GM19395 (cell line): Measurements from ENCODE around the gene CSF3R.

Source experiments
- ATAC-seq: cut with Tn5 transposase; IDR thresholded peaks from one replicate; pipeline ENCODE4 v1.9.1; 2021; ENCODE audit warnings: mild to moderate bottlenecking, moderate library complexity; ENCODE audit not compliant: unreplicated experiment

CSF3R gene

GRCh38 chr1:36482724-36483388, at the start of gene CSF3R:
CSF3R (minus strand) TSS chr1:36482913; CDS start chr1:36479496, 3,417 bp downstream.
- no peak for ATAC-seq

- ATAC-seq = no peak
These were observed 49.1 kb upstream of the CSF3R start for GRCh38 chr1:36531833-36532232.

DNA sequence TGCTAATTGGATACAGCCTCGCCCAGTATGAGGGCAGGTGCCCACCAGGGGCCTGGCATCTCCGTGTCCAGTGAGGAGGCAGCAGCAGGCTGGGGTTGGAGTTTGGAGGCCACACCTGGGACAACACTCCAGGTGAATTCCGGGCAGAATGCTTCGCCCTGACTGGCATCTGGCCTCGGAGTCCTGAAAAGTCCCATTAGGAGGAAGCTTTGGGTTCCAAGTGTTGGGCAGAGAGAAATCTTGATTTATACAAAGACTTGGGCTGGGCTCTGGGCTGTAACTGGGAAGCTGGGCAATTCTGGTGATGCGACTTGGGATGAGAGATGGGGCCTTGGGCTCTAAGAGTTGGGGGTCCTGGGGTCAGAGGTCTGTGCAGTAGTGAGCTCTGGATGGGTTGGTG, 48.1 kb upstream of the CSF3R start:
- ATAC-seq = no peak

GRCh38 chr1:36530261-36530660, 47.5 kb upstream of the CSF3R start:
- no peak for ATAC-seq

DNA sequence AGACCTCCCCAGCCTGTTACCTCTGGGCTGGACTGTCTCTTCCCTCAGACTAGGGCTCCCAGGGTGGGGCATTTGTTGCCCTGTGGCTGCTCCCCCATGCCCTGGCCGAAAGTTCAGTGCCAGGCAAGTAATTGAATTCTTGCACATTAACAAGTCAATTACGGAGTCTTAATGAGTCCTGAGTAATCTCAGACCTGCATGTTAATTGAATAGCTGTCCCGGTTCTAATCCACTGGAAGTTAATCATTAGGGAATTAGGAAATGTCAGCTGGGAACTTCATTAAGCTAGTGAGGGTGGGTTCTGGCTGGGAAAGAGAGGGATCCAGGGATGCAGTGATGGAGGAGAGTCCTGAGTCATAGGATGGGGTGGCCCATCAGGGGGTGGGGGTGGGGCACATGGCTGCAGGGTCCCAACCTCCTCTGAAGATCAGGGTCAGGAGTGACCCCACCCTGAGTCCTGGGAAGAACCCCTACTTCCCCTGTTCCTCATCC, 47.1 kb upstream of the CSF3R start:
- no peak for ATAC-seq

DNA sequence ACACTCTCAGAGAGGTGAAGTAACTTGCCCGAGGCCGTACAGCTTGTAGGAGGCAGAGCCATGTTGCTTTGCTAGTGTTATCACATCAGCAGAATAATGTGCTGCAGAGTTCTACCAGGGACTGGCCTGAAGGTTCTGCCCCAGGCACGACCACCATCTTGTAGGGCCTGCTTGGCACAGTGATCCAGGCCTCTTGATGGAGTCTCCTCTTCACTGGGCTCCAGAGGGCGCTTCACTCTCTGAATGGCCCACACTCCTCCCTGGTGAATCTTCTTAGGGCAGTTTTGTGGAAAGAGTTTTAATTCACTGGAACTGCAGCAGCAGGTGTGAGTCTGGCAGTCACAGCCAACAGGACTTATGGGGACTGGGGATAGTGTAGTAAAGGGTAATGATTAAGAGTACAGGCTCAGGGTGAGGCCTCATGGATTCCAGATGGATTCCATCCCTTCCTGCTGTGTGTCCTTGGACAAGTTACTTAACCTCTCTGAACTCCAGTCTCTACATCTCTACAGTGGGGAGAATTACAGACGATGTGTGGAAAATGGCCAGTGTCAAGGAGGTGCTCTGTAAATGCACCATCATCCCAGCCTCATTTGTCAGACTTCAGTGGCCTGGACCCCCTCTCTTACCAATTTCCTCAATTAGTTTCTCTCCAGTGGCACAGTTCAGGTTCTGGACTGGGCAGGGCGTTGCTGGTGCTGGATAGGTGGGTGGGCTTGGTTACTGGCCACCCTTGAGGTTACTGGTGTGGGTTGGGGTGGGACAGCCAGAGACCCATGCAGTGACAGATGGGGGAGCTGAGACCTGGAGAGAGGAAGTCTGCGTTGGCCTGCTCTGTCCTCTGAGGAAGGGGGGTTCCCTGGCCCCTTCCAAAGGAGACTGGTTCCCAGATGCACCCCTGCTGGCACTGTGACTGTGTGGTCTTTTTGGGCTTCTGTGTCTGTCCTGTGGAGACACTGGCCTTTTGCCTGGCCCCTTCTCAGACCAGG, 45.9 kb upstream of the CSF3R start:
- ATAC-seq = no peak

GRCh38 chr1:36525166-36525565, 42.5 kb upstream of the CSF3R start:
- no peak for ATAC-seq

- no peak for ATAC-seq
These were observed 41.8 kb upstream of the CSF3R start for GRCh38 chr1:36524359-36525062.

- no peak for ATAC-seq
These were observed 41.1 kb upstream of the CSF3R start for GRCh38 chr1:36523850-36524249.

GRCh38 chr1:36523230-36523495, 40.5 kb upstream of the CSF3R start:
- ATAC-seq = no peak

- no peak for ATAC-seq
These were observed 39.9 kb upstream of the CSF3R start for GRCh38 chr1:36522461-36523229.

DNA sequence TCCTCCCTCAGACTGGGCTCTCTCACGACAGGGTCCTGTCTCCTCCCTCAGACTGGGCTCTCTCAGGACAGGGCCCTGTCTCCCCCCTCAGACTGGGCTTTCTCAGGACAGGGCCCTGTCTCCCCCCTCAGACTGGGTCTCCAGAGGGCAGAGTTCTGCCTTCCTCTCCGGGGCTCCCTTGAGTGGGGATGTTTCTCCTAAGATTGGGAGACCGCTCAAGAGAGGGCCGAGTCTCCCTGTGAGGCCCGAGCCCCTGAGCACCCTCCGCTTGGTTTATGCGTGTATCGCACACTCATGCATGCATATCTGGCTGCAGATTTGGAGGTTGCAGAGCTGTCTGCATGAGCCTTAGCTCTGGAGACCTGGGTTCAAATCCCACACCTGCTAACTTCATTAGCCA, 39.3 kb upstream of the CSF3R start:
- no peak for ATAC-seq

GRCh38 chr1:36520771-36521420, 38.2 kb upstream of the CSF3R start:
- ATAC-seq = no peak

GRCh38 chr1:36520056-36520455, 37.3 kb upstream of the CSF3R start:
- no peak for ATAC-seq

DNA sequence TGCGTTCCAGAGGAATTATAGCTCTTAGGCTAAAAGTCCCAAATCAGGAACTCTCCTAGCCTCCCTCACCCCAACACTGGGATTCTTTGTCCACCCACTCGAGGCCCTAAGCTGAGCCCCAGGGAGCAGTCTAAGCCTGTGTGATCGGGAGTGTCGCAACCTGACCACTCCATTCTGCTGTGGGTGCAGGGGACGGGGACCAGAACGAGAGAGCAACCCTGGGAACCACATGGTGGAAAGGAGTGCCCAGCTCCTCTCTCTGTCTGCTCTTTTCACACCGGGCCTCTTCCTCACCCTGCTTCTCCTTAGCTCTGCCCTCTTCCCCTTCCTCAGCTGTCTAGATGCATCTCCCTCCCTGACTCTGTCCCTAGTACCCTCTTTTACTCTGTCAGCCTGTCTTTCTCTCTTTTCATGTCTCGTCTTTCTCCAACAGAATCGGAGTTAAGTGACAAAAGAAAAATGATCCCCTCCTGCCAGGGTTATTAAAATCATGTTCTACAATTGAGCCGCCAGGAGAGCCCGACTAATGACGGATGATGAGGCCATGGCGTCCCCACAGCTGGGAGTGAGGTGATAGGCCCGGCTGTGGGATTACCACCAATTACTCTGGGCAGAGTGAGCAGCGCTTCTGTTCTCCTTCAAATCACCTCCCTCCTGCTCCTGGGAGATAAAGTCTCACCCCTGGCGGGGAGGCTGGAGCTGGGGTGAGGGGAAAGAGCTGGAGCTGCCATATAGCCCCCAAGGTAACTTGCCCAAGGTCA, 34.5 kb upstream of the CSF3R start:
- no peak for ATAC-seq

GRCh38 chr1:36516372-36517010, 33.8 kb upstream of the CSF3R start:
- ATAC-seq = no peak

GRCh38 chr1:36515315-36516138, 32.8 kb upstream of the CSF3R start:
- no peak for ATAC-seq

DNA sequence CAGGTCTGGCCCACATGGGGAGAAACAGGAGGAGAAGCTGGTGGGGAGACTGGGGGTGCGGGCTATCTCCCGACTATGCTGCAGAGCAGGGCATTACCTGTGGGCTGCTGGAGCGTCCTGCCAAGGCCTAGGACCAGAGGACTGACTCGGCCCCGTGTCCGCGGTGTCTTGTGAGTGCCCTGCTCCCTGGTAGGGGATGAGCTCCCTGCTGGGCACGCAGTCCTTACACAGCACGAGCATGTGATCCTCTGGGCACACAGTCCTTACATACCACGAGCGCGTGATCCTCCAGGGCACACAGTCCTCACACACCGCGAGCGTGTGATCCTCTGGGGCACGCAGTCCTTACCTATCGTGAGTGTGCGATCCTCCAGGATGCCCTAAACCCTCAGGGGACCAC, 31.8 kb upstream of the CSF3R start:
- no peak for ATAC-seq
